HG03571 (cell line): ENCODE results near the gene SEC31B.

Source experiments
- ATAC-seq: cut with Tn5 transposase; IDR thresholded peaks from one replicate; pipeline ENCODE4 v1.9.1; 2021; ENCODE audit not compliant: unreplicated experiment

The SEC31B gene

DNA sequence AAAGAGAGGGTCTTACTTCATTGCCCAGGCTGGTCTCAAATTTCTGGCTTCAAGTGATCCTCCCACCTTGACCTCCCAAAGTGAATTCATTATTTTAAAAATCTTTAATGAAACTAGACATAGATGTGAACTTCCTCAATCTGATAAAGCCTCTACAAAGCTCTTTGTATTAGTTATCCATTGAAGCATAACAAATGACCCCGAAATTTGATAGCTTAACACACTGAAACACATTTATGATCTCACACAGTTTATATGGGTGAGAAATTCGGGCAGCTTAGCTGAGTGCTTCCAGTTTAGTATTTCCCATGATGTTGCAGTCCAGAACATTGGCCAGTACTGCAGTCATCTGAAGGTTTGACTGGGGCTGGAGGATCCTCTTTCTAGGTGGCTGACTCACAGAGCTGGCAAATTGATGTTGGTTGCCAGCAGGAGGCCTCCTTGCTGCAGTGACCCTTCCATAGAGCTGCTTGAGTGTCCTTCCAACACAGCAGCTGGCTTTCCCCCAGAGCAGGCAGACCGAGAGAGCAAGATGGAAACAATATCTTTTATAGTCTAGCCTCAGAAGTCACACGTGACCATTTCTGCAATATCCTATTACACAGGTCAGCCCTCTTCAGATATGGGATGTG, 73.4 kb downstream of the SEC31B start:
- no peak for ATAC-seq

DNA sequence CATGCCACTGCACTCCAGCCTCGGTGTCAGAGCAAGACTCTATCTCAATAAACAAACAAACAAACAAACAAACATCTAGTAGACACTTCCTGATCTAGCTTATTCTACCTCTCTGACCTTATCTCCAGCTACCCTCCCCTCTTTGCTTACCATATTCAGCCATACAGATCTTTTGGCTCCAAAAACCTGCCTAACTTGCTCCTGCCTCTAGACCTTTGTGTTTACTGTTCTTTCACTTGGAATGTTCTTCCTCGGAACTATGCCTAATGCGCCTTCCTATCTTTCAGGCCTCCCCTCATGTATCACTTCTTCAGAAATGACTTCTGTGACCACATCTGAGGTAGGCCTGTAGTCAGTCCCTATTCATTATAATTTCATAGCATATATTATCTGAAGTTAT, 77.1 kb downstream of the SEC31B start:
- ATAC-seq: no peak

DNA sequence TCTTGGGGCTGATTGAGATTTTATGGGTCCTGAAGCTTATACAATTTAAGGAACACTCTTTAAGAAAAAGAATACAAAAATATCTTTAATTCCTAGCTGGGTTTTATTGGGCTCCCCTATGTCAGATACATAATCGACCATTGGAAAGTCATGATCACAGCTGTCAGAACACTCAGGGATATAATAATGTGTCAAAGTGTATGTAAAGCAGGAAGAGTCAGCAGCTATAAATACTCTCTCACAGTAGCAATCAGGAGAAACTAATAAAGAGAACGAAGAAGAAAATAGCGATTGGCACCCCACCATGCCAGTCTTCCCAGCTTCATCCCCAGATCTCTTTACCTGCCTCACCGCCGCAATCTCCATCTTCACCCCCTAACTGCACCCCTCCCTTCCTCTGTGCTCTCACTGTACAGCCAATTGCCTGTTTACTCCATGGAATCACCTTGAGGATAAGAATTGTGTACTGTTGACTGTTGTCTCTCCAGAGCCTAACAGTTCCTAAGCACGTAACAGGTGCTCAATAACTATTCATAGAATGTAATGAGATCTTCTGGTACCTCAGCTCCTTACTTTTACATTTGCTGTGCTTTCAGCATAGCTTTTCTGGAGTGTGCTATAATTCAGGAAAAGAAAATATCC, 80.9 kb downstream of the SEC31B start:
- ATAC-seq: no peak
